K562 (cell line): ENCODE measurements around the gene ALG12. TPM values are rescaled to one million over a fixed set of nuclear protein-coding genes. Genes with fewer than 3 reads are reported as not detected.

Experiments
- NELFE ChIP-seq: IDR thresholded peaks from 2 replicates; pipeline ENCODE4 v1.6.1; 2011; ENCODE audit warnings: mild to moderate bottlenecking; ENCODE audit not compliant: insufficient read depth, insufficient read length
- NR2F6 ChIP-seq: fragments of 450-650 bp; formaldehyde crosslinking; IDR thresholded peaks from 2 replicates; pipeline ENCODE4 v1.4.0; 2020; ENCODE audit warnings: mild to moderate bottlenecking
- RBM15 ChIP-seq: fragments of 200-400 bp; formaldehyde crosslinking; IDR thresholded peaks from 2 replicates; pipeline ENCODE4 v1.6.1; 2018; ENCODE audit warnings: mild to moderate bottlenecking, low read length, moderate library complexity; ENCODE audit not compliant: insufficient read depth
- STAT6 ChIP-seq: sonication (generic); formaldehyde crosslinking; IDR thresholded peaks from 2 replicates; pipeline ENCODE4 v1.8.1; 2023; ENCODE audit warnings: mild to moderate bottlenecking, missing genetic modification reagents
- TFAP4 ChIP-seq: sonication (generic); formaldehyde crosslinking; IDR thresholded peaks from 2 replicates; pipeline ENCODE4 v1.8.0; 2022; ENCODE audit warnings: missing genetic modification reagents, mild to moderate bottlenecking, moderate library complexity, borderline replicate concordance
- USF1 ChIP-seq: sonication (generic); formaldehyde crosslinking; IDR thresholded peaks from 2 replicates; pipeline ENCODE4 v1.9.0; 2022; ENCODE audit warnings: mild to moderate bottlenecking, missing genetic modification reagents
- YBX1 ChIP-seq: fragments of 450-650 bp; IDR thresholded peaks from 2 replicates; pipeline ENCODE4 v1.7.1; 2016; ENCODE audit warnings: mild to moderate bottlenecking
- YY1 ChIP-seq, 3 experiments: IDR thresholded peaks; 2 replicates each; pipeline ENCODE4 v1.6.1; 2011; ENCODE audit warnings: low read length in 2 of 3, mild to moderate bottlenecking in 2 of 3, moderate library complexity in 2 of 3, borderline replicate concordance in 1 of 3, control low read depth in 1 of 3, low read depth in 1 of 3; ENCODE audit not compliant: insufficient read depth in 3 of 3, insufficient replicate concordance in 2 of 3, control insufficient read depth in 1 of 3, insufficient read length in 1 of 3; ENCODE audit errors: extremely low read depth in 1 of 3
- ZBTB49 ChIP-seq: sonication (generic); formaldehyde crosslinking; IDR thresholded peaks from 2 replicates; pipeline ENCODE4 v1.8.0; 2022; ENCODE audit warnings: missing genetic modification reagents, mild to moderate bottlenecking, borderline replicate concordance
- ZNF444 ChIP-seq: fragments of 250-450 bp; sonication (Bioruptor Pico); IDR thresholded peaks from 2 replicates; pipeline ENCODE4 v1.4.0; 2020; ENCODE audit warnings: mild to moderate bottlenecking, moderate library complexity
- polyA plus RNA-seq, 8 experiments: library from polyadenylated mRNA; depleted of rRNA in 4 of 8; stranded (reverse) in 5 of 8; unstranded in 3 of 8; fragments of >200 nt; fragmentation: Nextera tagmentation in 2 of 8; fragmentation: Illumina TruSeq in 1 of 8; extraction: Ambion mirVana in 2 of 8; extraction: Trizol in 1 of 8; gene quantifications; 2 replicates each; pipeline versions ENCODE4 v1.2.1 to v1.2.3, GENCODE V29; 2011 to 2014; ENCODE audit warnings: inconsistent platforms in 1 of 8, missing spikeins in 1 of 8
- total RNA-seq, 7 experiments: library from RNA; depleted of rRNA in 6 of 7; stranded (reverse); fragments of >200 nt in 6 of 7; fragmentation: Illumina TruSeq in 2 of 7; extraction: Trizol in 2 of 7; gene quantifications; 2 replicates each; pipeline versions ENCODE4 v1.2.1 to v1.2.3, GENCODE V29; 2011 to 2021; ENCODE audit warnings: low replicate concordance in 1 of 7
- TF ChIP-seq, protein P1 (sequence below): fragments of 450-650 bp; conservative IDR thresholded peaks from 2 replicates; pipeline ENCODE4 v1.6.1; 2016; ENCODE audit warnings: missing genetic modification characterization, low read depth, mild to moderate bottlenecking, missing compliant biosample characterization, moderate library complexity

ALG12 gene
- total and polyA plus RNA-seq, 9 of the 15 experiments (the other 6 are each of a cell fraction or from before 2014, with no cell fraction given) = 0.20 to 8.5 (median 3.4) TPM

- TF ChIP-seq RBM15 = no peak
- TF ChIP-seq NR2F6 (CRISPR knock-in tag) = no peak
- TF ChIP-seq TFAP4 (CRISPR knock-in tag) = peak; percentile 51; the same call in 1 of the 2 replicates
- TF ChIP-seq NELFE = no peak
- TF ChIP-seq USF1 (CRISPR knock-in tag) = 0 out of 2 replicates have a peak, but pooled peaks have one; percentile 23
- no peak for TF ChIP-seq ZNF444 (CRISPR knock-in tag)
- no peak for TF ChIP-seq YBX1
- no peak for TF ChIP-seq ZBTB49
- TF ChIP-seq YY1 (IDR thresholded peaks at IDR 0.05; ENCODE audit: borderline replicate concordance in 1 of 3, control insufficient read depth in 1 of 3, extremely low read depth in 1 of 3, insufficient read depth in 3 of 3, insufficient read length in 1 of 3, insufficient replicate concordance in 2 of 3, low read depth in 1 of 3, low read length in 2 of 3) = peak in 1 of 3 experiments; percentile 11
- TF ChIP-seq STAT6 (CRISPR knock-in tag) = no peak
- TF ChIP-seq, protein P1, sequence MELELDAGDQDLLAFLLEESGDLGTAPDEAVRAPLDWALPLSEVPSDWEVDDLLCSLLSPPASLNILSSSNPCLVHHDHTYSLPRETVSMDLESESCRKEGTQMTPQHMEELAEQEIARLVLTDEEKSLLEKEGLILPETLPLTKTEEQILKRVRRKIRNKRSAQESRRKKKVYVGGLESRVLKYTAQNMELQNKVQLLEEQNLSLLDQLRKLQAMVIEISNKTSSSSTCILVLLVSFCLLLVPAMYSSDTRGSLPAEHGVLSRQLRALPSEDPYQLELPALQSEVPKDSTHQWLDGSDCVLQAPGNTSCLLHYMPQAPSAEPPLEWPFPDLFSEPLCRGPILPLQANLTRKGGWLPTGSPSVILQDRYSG = no peak
Observed at GRCh38 chr22:49934160-49934890, 16.1 kb upstream of the ALG12 start (continued).
